Measurements from ENCODE around the gene PDE9A. TPM values are rescaled to one million over a fixed set of nuclear protein-coding genes. Genes with fewer than 3 reads are reported as not detected.

The PDE9A gene
- total RNA-seq, 1 donor from 2014 or later = 12.3 TPM

GRCh38 chr21:42750737-42751530, 97.5 kb downstream of the PDE9A start:
- no peak overlapping the region for H3K4me3 Mint-ChIP-seq (ENCODE audit: unreplicated experiment)
- TF ChIP-seq CTCF (IDR thresholded peaks at IDR 0.05) = no peak
- H3K27me3 Mint-ChIP-seq (ENCODE audit: unreplicated experiment) = no peaks in the 10 kb centered on the region
- no peak overlapping the region for H3K27ac Mint-ChIP-seq (ENCODE audit: unreplicated experiment)
- no peak for DNase-seq (ENCODE audit: extremely low spot score, unreplicated experiment)
- no peaks in the 10 kb centered on the region for H3K4me1 Mint-ChIP-seq (ENCODE audit: unreplicated experiment)
- H3K9me3 Mint-ChIP-seq (ENCODE audit: unreplicated experiment) = no peaks in the 10 kb centered on the region
- peaks cover 3% of the 10 kb centered on the region for H3K36me3 Mint-ChIP-seq (ENCODE audit: unreplicated experiment)

- TF ChIP-seq CTCF (IDR thresholded peaks at IDR 0.05) = no peak
- H3K4me1 Mint-ChIP-seq (ENCODE audit: unreplicated experiment) = no peaks in the 10 kb centered on the region
- H3K27me3 Mint-ChIP-seq (ENCODE audit: unreplicated experiment) = no peaks in the 10 kb centered on the region
- no peak for DNase-seq (ENCODE audit: extremely low spot score, unreplicated experiment)
- no peaks in the 10 kb centered on the region for H3K9me3 Mint-ChIP-seq (ENCODE audit: unreplicated experiment)
- no peak overlapping the region for H3K27ac Mint-ChIP-seq (ENCODE audit: unreplicated experiment)
- H3K4me3 Mint-ChIP-seq (ENCODE audit: unreplicated experiment) = no peak overlapping the region
- peaks cover 3% of the 10 kb centered on the region for H3K36me3 Mint-ChIP-seq (ENCODE audit: unreplicated experiment)
These were observed 98.4 kb downstream of the PDE9A start for GRCh38 chr21:42751866-42752265.

DNA sequence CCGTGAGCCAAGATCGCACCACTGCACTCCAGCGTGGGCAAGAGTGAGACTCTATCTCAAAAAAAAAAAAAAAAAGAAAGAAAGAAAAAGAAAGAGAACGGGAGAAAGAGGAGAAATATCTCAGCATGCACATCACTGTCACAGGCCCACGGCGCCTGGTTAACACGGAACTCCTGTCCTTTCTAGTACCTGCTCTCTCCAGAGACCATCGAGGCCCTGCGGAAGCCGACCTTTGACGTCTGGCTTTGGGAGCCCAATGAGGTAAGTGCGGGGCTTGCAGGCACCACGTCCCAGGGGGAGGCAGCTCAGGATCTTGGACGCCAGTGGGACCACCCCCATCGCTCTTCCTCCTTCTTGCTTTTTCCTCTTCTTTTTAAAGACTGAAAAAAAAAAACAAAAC, 100.4 kb downstream of the PDE9A start:
- Mint-ChIP-seq H3K27ac (ENCODE audit: unreplicated experiment) (no peak overlapping the region), H3K36me3 (ENCODE audit: unreplicated experiment) (peaks cover 3% of the 10 kb centered on the region), H3K9me3 (ENCODE audit: unreplicated experiment) (no peaks in the 10 kb centered on the region), H3K27me3 (ENCODE audit: unreplicated experiment) (no peaks in the 10 kb centered on the region), H3K4me3 (ENCODE audit: unreplicated experiment) (no peak overlapping the region), H3K4me1 (ENCODE audit: unreplicated experiment) (no peaks in the 10 kb centered on the region)
- DNase-seq (ENCODE audit: extremely low spot score, unreplicated experiment) = no peak
- no peak for TF ChIP-seq CTCF (IDR thresholded peaks at IDR 0.05)

DNA sequence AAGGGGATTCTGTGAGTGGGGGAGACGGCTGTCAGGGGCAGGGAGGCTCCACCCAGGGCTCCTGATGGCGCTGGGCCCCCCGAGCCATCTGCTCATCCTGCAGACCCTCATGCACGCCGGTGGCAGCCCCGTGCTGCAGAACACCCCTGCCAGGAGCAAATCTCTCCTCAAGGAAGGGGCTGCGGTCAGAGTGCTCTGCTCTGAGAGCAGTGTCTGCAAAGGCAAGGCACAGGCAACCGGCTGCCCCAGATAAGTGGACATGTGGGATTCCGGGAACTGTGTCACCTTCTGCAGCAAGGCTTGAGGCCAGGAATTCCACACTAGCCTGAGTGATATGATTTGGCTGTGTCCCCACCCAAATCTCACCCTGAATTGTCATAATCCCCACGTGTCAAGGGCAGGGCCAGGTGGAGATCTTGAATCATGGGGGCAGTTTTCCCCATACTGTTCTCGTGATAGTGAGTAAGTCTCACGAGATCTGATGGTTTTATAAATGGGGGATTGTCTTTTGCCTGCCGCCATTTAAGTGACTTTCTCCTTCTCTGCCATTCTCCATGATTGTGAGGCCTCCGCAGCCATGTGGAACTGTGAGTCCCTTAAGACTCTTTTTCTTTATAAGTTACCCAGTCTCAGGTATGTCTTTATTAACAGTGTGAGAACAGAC, 101.0 kb downstream of the PDE9A start:
- Mint-ChIP-seq H3K4me1 (ENCODE audit: unreplicated experiment) (no peaks in the 10 kb centered on the region), H3K9me3 (ENCODE audit: unreplicated experiment) (no peaks in the 10 kb centered on the region), H3K36me3 (ENCODE audit: unreplicated experiment) (peaks cover 3% of the 10 kb centered on the region), H3K27ac (ENCODE audit: unreplicated experiment) (no peak overlapping the region), H3K4me3 (ENCODE audit: unreplicated experiment) (no peak overlapping the region), H3K27me3 (ENCODE audit: unreplicated experiment) (no peaks in the 10 kb centered on the region)
- DNase-seq (ENCODE audit: extremely low spot score, unreplicated experiment) = no peak
- no peak for TF ChIP-seq CTCF (IDR thresholded peaks at IDR 0.05)

- no peaks in the 10 kb centered on the region for H3K9me3 Mint-ChIP-seq (ENCODE audit: unreplicated experiment)
- TF ChIP-seq CTCF (IDR thresholded peaks at IDR 0.05) = no peak
- H3K27ac Mint-ChIP-seq (ENCODE audit: unreplicated experiment) = no peak overlapping the region
- H3K36me3 Mint-ChIP-seq (ENCODE audit: unreplicated experiment) = peaks cover 3% of the 10 kb centered on the region
- H3K27me3 Mint-ChIP-seq (ENCODE audit: unreplicated experiment) = no peaks in the 10 kb centered on the region
- no peak for DNase-seq (ENCODE audit: extremely low spot score, unreplicated experiment)
- no peak overlapping the region for H3K4me3 Mint-ChIP-seq (ENCODE audit: unreplicated experiment)
- H3K4me1 Mint-ChIP-seq (ENCODE audit: unreplicated experiment) = no peaks in the 10 kb centered on the region
These were observed 101.7 kb downstream of the PDE9A start for GRCh38 chr21:42755031-42755665.
